Stomach (tissue), 4 donors: Measurements from ENCODE around the gene MRPL55.

Source experiments
- CTCF ChIP-seq, 7 experiments: fragments of 450-650 bp in 4 of 7; fragments of 200-600 bp in 3 of 7; sonication (generic) in 3 of 7; IDR thresholded peaks; one replicate each; pipeline ENCODE4 v1.5.1; 2016 to 2019; ENCODE audit warnings: antibody characterized with exemption in 7 of 7, control low read depth in 2 of 7, mild to moderate bottlenecking in 1 of 7
- POLR2A ChIP-seq, 4 donors: fragments of 450-650 bp; IDR thresholded peaks; one replicate each; pipeline ENCODE4 v1.6.1; 2016; ENCODE audit warnings: antibody characterized with exemption in 4 of 4, control low read depth in 2 of 4, mild to moderate bottlenecking in 1 of 4, moderate library complexity in 1 of 4

- TF ChIP-seq CTCF (IDR thresholded peaks at IDR 0.05) (no peak), POLR2A (IDR thresholded peaks at IDR 0.05) (no peak)
These were observed 1.5 kb upstream of the MRPL55 start for GRCh38 chr1:228110556-228110955.
